Activated T-helper 1 cell treated with Interleukin-2 at 50 U/mL for 16 hours (primary cell): Measurements from ENCODE around the gene RIOK3.
"Not testable (repeated sequence)": the region's sequence is repeated elsewhere in the genome, so short reads cannot be mapped to it uniquely, and the experiment has no call there.

ENCODE experiments used
- DNase-seq: peaks from one replicate; pipeline ENCODE4 v3.0.0-alpha.2; 2020; ENCODE audit warnings: low read depth

The RIOK3 gene

DNA sequence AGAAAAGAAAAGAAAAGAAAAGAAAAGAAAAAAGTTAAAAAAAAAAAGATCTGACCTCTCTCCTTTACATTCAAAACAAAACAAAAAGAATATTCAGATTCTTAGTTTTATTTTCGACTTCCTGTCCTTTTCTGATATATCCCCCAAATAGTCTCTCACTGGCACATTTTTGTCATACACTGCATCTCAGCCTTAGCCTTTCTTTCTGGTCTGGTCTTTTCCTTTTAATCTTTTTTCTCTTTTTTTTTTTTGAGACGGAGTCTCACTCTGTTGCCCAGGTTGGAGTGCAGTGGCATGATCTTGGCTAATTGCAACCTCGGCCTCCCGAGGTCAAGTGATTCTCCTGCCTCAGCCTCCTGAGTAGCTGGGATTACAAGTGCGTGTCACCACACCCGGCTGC lies 1.6 kb upstream of the RIOK3 start:
- DNase-seq, result no peak

DNA sequence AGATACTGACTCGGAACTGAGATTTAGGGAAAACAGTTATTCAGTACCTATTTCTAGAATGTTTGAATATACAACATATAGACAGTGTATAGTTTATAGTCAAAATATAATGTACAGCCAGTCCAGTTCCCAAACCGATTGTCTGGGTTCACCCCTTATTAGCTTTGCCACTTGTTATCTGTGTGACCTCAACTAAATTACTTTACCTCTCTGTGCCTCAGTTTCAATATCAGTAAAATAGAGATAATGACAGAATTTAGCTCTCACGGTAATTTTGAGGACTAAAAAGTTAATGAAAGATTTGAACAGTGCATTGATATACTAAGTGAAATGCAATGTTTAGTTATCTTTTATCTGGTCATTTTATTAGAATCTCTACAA lies 750 bp upstream of the RIOK3 start:
- DNase-seq, result no peak

DNA sequence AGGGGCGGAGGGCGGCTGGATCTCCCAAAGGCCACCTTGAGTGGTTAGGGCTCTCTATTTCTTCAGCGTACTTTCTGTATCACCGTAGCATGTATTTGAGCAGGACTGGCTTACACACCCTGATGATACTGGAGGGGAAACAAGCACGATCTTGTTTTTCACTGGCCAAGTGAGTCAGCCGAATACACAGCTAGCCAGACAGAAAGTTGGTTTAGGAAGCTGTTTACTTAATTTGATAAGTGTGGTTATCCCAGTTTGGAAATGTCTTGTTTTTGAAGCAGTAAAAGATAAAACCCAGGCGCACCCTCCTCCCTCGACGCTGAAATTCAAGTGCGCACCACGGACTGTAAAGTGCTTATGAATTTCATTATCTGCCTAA lies 582 bp downstream of the RIOK3 start:
- no peak for DNase-seq

DNA sequence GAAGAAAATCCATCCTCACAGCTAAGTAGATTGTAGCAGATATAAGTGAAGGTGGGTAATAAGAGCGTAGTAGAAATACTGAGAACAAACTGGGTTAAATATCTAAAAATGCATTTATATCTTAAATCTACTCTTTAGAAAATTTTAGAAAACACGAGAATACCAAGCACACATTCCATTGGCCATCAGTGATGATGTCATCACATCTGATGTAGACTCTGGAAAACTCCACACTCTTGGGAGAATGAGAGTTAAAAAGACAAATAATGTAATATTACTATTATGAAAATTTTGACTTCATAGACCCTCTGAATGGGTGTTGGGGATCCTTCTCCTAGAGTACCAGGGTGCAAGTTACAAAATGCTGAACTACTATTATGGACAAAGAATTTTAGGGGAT lies 3.7 kb downstream of the RIOK3 start:
- DNase-seq, result no peak

DNA sequence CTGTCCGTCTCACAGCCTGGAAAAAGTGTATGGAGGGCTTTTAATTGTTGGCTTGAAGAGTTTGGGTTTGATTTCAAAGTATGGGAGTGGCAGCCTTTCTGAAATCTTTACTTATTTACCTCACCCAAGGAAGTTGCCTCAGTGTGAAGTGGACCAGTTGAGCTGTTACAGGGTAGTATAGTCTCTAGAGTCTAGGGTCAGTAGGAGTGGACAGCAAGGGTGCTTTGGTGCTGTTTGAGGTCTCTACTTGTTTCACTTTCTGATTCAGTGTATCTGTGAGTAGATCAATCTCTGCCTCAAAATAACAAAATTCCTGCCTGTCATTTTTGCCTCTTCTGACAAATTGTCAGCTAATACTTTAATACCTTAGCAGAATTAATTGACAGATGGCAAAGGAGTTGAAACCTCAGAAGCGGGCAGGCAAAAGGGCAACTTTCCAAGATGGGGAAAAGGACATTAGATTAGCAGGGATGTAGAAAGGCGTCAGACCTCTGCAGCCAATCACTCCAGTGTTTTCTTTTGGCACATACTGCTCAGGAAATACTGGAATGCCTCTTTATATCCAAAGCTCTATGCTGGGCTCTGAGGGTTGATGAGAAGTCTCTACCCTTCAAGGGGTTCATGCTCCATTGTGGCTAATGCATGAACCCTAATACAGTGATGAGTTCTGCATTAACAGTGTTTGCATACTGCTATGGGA lies 5.9 kb downstream of the RIOK3 start:
- DNase-seq, result no peak

DNA sequence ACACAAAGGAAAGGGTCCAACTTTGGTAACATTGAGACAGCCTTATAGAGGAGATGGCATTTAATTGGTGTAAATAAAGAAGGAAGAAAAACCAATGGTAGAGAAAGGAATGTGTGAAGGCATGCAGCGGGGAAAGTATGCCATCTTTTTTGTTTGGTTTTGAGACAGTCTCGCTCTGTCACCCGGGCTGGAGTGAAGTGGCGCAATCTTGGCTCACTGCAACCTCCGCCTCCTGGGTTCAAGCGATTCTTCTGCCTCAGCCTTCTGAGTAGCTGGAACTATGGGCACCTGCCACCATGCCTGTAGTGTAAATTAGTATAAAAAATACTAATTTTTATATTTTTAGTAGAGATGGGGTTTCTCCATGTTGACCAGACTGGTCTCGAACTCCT lies 6.4 kb downstream of the RIOK3 start:
- no peak for DNase-seq

DNA sequence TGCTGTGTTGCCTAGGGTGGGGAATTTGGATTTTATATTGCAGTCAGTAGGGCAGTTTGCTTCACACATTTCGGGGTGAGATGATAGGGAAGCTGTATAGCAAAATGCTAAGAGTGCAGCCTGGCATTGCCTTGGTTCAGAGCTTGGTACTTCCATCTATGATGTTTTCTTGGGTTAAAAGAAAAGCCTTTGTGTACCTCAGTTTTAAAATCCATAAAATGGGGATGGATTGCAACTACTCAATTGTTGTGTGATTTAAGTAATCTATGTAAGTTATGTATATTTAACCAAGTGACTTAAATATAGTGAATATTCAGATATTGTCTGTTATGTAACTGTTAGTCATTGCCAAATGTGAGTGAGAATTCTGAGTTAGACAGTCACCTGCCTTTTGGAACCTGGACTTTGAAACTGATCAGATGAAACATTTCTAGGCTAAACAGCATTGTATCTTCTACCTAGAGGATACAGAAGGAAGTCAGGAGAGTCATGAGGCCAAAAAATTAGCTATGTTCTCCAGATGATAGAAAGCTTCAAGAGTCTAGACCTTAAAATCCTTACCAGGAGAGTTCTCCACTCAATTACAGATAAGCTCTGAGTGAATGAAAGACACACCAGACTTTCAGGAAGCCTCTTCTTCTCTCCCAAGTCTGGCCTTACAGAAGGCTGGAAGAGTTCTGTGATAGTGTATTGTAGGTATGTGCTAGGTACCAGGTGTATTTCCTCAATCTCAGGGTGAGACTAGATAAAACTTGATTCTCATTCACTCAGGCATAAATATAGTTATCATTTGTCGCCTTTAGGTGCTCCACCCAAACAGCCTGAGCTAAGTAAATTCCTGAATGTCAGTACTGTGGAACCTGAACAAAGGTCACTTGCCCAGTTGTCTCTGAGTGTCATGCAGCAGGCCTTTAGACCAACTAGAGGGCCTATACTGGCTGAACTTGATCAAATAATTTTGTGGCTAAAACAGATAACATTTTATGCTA lies 7.5 kb downstream of the RIOK3 start:
- no peak for DNase-seq

DNA sequence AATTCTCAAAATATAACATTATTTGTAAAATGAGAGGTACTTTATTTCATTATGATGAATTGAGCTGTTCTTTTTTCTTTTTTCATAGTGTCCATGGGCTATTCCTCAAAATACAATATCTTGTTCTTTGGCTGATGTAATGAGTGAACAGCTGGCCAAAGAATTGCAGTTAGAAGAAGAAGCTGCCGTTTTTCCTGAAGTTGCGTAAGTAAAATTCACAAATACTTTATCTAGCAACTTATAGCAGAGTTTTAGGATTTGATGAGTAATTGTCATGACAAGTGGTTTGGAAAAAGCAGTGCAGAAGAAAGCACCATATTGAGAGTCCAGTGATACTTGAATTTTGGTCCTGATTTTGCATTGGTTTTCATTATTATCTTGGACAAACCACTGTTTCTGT lies 9.8 kb downstream of the RIOK3 start:
- no peak for DNase-seq

DNA sequence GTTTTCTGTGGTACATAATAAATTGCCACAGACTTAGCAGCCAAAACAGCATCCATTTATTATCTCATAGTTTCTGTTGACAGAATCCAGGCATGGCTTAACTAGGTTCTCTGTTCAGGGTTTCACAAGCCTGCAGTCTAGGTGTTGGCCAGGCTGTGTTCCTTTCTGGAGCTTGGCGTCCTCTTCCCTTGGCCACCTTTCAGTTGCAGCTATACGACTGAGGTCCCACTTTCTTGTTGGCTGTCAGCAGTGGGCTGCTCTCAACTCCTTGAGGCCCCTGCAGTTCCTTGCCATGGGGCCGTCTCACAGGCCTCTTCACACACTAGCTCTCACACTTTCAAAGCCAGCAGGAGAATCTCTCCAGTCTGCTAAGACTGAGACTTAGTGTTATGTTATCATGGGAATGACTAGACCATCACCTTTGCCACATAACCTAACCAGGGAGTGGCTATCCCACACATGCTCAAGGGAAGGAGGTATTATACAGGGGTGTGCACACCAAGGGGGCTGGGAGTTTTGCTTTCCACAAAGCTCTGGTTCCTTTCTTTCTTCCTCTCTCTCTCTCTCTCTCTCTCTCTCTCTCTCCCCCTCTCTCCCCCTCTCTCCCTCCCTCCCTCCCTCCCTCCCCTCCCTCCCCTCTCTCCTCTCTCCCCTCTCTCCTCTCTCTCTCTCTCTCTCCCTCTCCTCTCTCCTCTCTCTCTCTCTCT lies 15.8 kb downstream of the RIOK3 start:
- DNase-seq, result no peak

DNA sequence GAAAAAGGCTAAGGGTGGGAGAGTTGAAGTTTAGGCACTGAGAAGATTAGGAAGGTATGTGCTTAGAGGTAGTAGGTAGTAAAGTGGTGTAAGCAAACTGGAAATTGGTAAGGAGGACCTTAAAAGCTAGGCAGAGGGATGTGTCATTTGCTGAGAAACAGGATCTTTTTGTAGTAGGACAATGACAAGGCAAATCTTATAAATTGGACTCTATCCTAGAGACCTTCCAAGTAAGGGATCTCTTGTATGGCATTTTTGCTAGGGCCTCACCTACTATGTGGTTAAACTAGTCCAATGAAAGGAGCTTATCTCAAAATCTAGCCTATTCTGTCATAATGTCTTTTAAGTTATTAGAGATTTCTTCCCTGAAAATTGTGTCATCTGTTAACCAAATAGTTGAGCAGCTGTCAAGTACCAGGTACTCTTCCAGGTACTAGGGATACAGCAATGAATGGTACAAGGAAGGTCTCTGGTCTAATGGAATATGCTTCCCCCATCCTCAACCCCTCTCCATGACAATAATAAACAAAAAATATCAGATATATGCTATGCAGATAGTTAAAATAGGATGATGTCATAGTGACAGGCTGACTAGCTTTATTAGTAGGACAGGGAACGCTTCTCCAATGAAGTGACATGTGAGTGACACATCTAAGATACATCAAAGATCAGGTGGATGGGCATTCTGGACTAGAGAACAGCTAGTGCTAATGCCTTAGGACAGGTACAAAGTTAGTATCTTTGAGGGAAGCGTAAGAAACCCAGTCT lies 17.7 kb downstream of the RIOK3 start:
- no peak for DNase-seq

DNA sequence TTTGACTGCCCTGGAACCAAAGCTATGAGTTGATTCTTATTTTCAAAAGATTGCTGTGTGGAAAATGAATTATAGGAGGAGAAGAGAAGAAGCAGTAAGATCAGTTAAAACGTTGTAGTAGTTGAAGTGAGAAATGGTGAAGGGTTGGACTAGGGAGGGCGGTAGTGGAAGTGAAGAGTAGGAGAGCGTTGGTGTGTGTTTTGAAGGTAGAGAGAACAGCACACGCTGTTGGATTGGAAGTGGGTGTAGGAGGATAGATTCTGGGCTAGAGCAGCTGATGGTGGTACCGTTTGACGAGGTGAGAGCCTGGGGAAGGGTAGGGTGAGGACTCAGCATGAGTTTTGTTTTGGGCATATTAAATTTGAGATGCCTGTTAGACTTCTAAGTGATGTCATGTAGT lies 18.4 kb downstream of the RIOK3 start:
- DNase-seq, result no peak

DNA sequence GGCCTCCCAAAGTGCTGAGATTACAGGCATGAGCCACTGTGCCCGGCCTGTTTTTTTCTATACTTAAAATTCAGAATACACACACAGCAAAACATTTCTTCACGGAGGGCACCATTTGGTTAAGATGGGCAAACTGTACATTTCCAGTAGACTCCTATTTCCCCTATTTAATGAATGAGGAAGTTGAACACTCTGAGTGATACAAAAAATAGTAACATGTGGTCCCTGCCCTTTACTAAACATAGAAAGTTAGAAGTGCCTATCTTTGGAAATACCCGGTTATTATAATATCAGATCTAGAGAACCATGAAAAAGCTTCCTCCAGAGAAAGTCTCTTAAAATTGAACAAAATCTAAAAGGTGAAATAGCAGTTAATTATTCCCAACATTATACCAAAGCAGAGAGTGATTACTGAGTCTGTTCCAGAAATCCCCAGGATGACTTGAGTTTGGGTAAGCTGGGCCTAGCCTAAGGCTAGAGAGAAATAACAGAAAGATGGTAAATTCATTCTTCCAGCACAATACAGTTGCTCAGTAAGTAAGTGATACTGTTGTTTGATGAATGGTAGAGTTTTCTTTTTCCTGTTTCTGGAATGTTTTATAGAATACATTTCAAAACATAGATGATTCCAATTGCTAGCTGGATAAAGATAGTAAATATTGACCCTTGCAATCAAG lies 26.9 kb downstream of the RIOK3 start:
- DNase-seq, result no peak

DNA sequence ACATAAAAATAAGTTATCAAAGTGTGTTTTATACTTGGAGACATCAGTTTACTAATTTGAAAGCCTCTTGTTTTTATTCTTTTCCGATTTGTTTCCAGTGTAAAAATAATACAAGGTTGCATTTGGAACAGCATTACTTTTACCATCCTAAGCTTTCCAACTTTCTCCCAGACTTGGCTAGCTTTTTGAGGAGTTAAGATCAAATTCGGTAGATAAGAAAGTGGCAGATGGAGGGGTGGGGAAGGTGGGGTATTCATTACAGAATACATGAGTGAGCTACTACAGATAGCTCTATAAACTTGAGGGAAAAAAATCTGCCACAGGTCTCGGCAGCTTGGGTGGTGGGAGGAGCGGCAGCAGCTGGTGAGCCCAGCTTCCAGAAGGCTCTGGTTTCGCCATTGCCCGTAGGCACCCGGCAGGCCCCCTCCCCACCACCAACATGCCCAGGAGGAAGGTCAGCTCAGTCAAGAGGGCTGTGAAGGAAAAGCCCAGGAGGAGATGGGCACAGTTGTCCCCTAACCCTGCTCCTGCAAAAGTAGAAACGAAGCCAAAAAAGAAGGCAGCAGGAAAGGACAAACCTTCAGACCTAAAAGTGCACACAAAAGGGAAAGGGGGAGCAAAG lies 31.6 kb downstream of the RIOK3 start:
- DNase-seq, result no peak

DNA sequence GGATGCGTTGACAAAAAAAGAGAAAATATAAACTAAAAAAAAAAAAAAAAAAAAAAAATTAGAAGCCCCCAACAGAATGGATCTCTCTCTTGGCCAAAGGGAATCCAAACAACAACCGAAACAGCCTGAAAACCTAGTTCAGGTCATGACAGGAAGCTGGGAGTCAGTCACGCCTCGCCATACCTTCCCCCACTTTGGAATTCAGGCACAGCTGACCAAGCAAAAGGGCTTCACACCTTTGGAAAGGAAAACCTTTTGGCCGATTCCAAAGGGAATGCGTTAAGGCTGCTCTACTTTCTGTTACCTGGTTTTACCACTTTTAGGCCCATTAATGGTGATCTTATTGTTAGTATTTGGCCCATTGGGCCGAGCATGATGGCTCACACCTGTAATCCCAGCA lies 32.3 kb downstream of the RIOK3 start:
- no peak for DNase-seq

DNA sequence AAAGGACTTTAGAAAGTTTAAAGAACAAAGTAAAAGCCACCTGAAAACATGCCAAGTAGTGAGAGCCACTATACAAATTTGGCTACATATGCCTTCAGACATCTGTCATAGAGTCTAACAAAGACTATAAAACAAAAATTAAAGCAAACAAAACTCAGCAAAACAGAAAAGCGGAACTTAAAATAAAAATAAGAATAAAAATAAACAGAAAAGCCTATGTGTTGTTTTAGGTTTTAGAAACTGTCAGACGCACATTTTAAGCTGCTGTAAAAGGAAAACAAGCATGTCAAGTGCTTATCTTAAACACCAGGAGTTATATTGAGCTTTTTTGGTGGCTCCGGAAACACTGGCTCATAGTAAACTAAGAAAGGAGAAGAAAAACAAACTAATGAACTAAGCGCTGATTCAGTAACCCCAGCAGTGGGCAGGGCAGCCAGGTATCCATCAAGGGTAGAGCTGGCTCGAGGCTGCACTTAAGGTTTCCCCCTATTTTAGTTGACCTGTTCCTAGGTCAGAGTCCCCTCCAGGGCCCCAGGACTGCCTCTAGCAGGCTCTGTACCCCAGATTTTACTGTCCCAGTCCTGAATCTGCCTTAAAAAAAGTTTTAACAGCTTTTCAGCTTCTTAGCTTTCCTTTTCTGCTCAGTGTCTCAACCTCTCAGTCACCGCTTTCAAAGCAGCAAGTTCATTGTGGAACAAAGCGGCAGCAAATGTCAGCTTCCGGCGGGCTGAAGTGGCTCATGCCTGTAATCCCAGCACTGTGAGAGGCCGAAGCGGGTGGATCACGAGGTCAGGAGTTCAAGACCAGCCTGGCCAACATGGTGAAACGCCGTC lies 34.9 kb downstream of the RIOK3 start:
- DNase-seq, result no peak

DNA sequence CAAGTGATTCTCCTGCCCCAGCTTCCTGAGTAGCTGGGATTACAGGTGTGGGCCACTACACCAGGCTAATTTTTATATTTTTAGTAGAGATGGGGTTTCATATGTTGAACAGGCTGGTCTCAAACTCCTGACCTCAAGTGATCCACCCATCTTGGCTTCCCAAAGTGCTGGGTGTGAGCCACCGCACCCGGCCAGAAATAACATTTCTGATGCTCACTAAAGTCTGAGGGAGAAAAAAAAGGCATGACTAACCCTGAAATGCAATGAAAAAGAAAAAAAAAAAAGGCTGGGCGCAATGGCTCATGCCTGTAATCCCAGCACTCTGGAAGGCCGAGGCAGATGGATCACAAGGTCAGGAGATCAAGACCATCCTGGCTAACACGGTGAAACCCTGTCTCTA lies 36.5 kb downstream of the RIOK3 start:
- DNase-seq, result not testable (repeated sequence)

DNA sequence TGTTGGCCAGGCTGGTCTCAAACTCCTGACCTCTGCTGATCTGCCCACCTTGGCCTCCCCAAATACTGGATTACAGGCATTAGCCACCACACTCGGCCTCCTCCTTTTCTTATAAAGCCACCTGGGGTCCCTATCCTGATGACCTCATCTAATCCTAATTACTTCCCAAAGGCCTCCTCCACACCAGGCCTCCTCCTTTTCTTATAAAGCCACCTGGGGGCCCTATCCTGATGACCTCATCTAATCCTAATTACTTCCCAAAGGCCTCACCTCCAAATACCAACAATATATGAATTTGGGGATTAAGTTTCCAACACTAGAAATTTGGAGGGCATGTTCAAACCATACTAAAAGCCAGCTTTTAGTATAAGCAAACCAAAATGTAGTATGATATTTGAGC lies 40.6 kb downstream of the RIOK3 start:
- DNase-seq, result no peak

DNA sequence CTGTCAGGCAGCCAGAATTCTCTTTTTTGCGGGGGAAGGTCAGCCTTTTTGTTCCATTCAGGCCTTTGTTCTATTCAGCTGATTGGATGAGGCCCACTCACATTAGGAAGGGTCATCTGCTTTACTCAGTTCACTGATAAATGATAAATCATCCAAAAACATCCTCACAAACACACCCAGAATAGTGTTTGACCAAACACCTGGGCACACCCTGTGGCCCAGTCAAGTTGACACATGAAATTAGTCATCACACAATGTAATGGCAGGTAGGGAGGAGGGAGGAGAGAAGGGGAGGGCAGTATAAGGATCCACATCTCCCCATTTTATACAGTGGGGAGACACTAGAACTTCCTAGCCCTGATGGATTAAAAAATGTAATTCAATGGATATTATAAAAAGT lies 41.9 kb downstream of the RIOK3 start:
- no peak for DNase-seq

DNA sequence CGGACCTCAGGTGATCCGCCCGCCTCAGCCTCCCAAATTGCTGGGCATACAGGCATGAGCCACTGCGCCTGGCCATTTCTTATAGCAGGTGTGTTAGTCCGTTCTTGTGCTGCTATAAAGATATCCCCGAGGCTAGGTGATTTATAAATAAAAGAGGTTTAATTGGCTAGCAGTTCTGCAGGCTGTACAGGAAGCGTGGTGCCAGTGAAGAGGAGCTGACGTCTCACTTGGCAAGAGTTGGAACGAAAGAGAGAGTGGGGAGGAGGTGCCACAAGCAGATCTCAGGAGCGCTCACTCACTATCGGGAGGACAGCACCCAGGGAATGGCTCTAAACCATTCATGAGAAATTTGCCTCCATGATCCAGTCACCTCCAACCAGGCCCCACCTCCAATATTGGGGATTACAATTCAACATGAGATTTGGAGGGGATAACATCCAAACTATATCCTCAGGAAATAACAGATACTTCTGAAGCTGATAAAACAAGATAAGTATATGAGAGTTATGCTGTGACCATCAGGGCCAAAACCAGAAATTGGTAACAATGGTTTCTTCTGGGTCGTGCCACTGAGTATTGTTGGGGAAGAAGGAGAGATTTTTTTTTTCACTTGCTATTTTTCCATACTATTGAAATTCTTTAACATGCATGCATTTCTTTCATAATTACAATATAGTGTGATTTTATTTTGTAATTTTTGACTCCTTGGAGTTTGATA lies 42.8 kb downstream of the RIOK3 start:
- DNase-seq, result no peak

DNA sequence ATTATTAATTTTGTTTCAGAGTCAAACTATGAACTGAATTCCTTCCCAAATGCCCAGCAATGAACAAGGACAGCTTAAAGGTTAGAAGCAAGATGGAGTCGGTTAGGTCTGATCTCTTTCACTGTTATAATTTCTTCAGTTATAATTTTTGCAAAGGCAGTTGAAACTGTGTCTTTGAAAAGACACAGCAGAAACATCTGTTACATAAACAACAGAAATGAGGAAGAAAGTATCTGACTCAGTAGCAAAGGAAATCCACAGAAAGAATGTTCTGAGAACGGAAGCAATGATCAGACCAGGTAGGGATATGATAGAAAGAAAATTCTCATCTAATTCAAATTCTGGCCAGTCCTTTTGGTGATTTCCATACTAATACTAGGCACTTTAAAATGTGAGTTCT lies 45.0 kb downstream of the RIOK3 start:
- DNase-seq, result no peak
